Mesothelial cell of epicardium (in vitro differentiated cells): ENCODE measurements around the gene PSMA8. TPM values are rescaled to one million over a fixed set of nuclear protein-coding genes. Genes with fewer than 3 reads are reported as not detected.

ENCODE experiments used
- DNase-seq, 2 experiments: peaks; one replicate each; pipeline ENCODE4 v3.0.0; 2021; ENCODE audit warnings: low spot score in 2 of 2; ENCODE audit not compliant: unreplicated experiment in 2 of 2
- H3K27ac Mint-ChIP-seq: 2 replicates; pipeline ENCODE4 v1.8.0; 2021; ENCODE audit warnings: mixed read lengths
- H3K27me3 Mint-ChIP-seq: 2 replicates; pipeline ENCODE4 v1.8.0; 2021; ENCODE audit warnings: low read depth, mixed read lengths
- H3K36me3 Mint-ChIP-seq: 2 replicates; pipeline ENCODE4 v1.8.0; 2021; ENCODE audit warnings: mixed read lengths
- H3K4me1 Mint-ChIP-seq: 2 replicates; pipeline ENCODE4 v1.8.0; 2021; ENCODE audit warnings: mixed read lengths
- H3K4me3 Mint-ChIP-seq: 2 replicates; pipeline ENCODE4 v1.8.0; 2021; ENCODE audit warnings: mild to moderate bottlenecking, moderate library complexity, mixed read lengths
- H3K9me3 Mint-ChIP-seq: 2 replicates; pipeline ENCODE4 v1.8.0; 2021; ENCODE audit warnings: mixed read lengths
- total RNA-seq: library from RNA; stranded (reverse); gene quantifications from 3 replicates; pipeline ENCODE4 v1.2.1, GENCODE V29; 2021
- TF ChIP-seq, protein P1 (sequence below): fragments of 200-600 bp; sonication (generic); IDR thresholded peaks from one replicate; pipeline ENCODE4 v1.5.0; 2021; ENCODE audit warnings: antibody characterized with exemption; ENCODE audit not compliant: unreplicated experiment

PSMA8 gene
- total RNA-seq, 1 donor from 2014 or later = not detected

GRCh38 chr18:26176134-26176533 is 42.5 kb downstream of the PSMA8 start:
- Mint-ChIP-seq H3K4me1 (peaks cover 13% of the 10 kb centered on the region), H3K27me3 (peaks cover 2% of the 10 kb centered on the region), H3K9me3 (no peaks in the 10 kb centered on the region), H3K36me3 (no peaks in the 10 kb centered on the region), H3K27ac (no peak overlapping the region), H3K4me3 (no peak overlapping the region)
- DNase-seq = no peak
- TF ChIP-seq, protein P1, sequence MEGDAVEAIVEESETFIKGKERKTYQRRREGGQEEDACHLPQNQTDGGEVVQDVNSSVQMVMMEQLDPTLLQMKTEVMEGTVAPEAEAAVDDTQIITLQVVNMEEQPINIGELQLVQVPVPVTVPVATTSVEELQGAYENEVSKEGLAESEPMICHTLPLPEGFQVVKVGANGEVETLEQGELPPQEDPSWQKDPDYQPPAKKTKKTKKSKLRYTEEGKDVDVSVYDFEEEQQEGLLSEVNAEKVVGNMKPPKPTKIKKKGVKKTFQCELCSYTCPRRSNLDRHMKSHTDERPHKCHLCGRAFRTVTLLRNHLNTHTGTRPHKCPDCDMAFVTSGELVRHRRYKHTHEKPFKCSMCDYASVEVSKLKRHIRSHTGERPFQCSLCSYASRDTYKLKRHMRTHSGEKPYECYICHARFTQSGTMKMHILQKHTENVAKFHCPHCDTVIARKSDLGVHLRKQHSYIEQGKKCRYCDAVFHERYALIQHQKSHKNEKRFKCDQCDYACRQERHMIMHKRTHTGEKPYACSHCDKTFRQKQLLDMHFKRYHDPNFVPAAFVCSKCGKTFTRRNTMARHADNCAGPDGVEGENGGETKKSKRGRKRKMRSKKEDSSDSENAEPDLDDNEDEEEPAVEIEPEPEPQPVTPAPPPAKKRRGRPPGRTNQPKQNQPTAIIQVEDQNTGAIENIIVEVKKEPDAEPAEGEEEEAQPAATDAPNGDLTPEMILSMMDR = no peak

GRCh38 chr18:26181343-26181826 is 47.7 kb downstream of the PSMA8 start:
- H3K4me3 Mint-ChIP-seq = no peak overlapping the region
- H3K27ac Mint-ChIP-seq = no peak overlapping the region
- no peaks in the 10 kb centered on the region for H3K9me3 Mint-ChIP-seq
- H3K4me1 Mint-ChIP-seq = no peaks in the 10 kb centered on the region
- no peak for DNase-seq
- H3K27me3 Mint-ChIP-seq = no peaks in the 10 kb centered on the region
- TF ChIP-seq, protein P1 = no peak
- H3K36me3 Mint-ChIP-seq = no peaks in the 10 kb centered on the region

- Mint-ChIP-seq H3K9me3 (peaks cover 12% of the 10 kb centered on the region), H3K36me3 (no peaks in the 10 kb centered on the region), H3K4me3 (no peak overlapping the region), H3K27me3 (no peaks in the 10 kb centered on the region), H3K27ac (no peak overlapping the region), H3K4me1 (no peaks in the 10 kb centered on the region)
- DNase-seq = no peak
- TF ChIP-seq, protein P1 = no peak
Measured at GRCh38 chr18:26183395-26184112, 49.9 kb downstream of the PSMA8 start.

- H3K27me3 Mint-ChIP-seq = no peaks in the 10 kb centered on the region
Measured at GRCh38 chr18:26185267-26185666, 51.6 kb downstream of the PSMA8 start.

DNA sequence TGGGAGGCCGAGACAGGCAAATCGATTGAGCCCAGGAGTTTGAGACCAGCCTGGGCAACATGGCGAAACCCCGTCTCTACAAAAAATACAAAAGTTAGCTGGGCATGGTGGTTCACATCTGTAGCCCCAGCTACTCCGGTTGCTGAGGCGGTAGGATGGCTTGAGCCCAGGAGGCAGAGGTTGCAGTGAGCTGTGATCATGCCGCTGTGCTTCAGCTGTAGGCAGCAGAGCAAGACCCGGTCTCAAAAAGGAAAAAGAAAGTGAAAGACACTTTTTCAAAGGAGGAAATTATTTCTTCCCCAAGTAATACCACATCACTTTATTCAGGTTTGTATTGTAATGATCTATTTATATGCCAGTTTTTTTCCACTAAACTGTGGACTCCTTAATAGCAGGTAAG is 56.8 kb downstream of the PSMA8 start:
- no peaks in the 10 kb centered on the region for H3K27me3 Mint-ChIP-seq
- DNase-seq = no peak
- H3K4me3 Mint-ChIP-seq = no peak overlapping the region
- peaks cover 17% of the 10 kb centered on the region for H3K9me3 Mint-ChIP-seq
- no peaks in the 10 kb centered on the region for H3K36me3 Mint-ChIP-seq
- no peaks in the 10 kb centered on the region for H3K4me1 Mint-ChIP-seq
- H3K27ac Mint-ChIP-seq = no peak overlapping the region
- TF ChIP-seq, protein P1 = no peak

More at GRCh38 chr18:26185267-26185666, 51.6 kb downstream of the PSMA8 start:
- TF ChIP-seq, protein P1 = no peak
- DNase-seq = no peak
- Mint-ChIP-seq H3K27ac (no peak overlapping the region), H3K4me1 (no peaks in the 10 kb centered on the region), H3K36me3 (no peaks in the 10 kb centered on the region), H3K4me3 (no peak overlapping the region), H3K9me3 (peaks cover 17% of the 10 kb centered on the region)
